ENCODE data around the gene ARHGAP42.
A peak's percentile ranks its signal among the peaks of the same experiment; 100 is the strongest.

Gene ARHGAP42

DNA sequence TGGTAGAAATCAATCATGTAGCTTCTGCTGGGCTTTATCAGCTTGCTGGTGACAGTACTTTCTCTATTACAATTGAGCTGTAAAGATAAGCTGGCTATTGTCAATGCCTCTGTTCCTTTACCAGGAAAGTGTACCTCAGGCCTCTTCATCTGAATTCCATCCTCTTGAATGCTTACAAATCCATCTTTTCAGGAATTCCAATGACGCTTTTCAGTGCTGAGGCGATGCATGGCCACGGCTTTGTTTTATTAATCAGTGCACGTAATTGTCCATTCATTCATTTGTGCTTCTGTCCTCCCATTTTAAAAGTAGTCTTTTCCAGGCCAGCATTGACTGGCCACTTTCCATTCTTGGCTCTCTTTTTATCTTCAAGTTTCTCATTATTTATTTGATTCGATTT, 240.5 kb downstream of the ARHGAP42 start:
- DNase-seq, result no peak

DNA sequence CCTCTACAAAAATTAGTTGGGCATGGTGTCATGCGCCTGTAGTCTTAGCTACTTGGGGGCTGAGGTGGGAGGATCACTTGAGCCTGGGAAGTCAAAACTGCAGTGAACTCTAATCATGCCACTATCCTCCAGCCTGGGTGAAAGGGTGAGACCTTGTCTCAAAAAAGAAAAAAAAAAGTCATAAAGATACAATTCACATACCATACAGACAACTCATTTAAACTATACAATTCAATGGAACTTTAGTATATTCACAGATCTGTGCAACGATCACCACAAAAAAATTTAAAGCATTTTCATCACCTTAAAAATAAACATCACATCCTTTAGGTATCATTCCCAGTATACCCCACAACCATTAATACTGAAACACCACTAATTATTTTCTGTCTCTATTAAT, 241.3 kb downstream of the ARHGAP42 start:
- no peak for DNase-seq

DNA sequence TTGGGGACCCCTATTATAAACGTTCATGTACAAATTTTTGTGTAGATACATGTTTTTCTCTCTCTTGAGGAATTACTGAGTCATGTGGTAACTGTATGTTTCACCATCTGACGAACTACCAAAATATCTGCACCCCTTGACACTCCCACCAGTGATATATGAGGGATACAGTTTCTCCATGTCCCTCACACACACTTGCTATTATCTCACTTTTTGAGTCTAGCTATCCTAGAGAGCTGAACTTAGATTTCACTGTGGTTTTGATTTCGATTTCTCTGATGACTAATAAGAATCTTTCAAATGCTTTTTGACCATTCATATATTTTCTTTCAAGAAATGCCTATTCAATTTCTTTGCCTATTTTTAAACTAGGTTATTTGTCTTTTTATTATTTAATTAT, 242.3 kb downstream of the ARHGAP42 start:
- no peak for DNase-seq

DNA sequence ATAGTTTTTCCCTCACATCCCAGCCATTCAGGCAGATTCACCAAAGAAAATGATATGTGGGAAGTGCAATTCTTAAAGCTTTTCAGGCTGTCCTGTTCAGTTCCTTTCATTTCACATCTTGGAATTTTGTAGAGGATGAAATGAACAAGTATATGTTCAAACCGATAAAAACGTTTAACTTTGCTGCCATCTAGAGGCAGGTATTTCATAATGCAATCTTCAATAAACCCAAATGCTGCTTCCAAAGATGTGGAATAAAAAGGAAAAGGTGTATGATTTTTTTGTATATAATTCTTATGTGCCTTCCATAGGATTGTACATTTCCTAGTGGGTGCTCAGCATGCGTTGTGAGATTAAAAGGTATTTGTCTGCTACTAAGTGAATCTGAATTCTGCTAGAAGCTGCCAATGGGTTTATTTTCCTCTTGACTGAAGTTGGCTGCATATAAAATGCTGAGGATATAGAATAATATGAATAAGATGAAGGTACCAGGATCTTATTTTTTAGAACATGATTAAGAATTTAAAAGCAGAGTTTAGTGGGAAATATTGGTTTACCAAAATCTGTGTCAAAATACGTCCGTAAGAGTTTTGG, 243.2 kb downstream of the ARHGAP42 start:
- DNase-seq, result peak; percentile 2 to 10

DNA sequence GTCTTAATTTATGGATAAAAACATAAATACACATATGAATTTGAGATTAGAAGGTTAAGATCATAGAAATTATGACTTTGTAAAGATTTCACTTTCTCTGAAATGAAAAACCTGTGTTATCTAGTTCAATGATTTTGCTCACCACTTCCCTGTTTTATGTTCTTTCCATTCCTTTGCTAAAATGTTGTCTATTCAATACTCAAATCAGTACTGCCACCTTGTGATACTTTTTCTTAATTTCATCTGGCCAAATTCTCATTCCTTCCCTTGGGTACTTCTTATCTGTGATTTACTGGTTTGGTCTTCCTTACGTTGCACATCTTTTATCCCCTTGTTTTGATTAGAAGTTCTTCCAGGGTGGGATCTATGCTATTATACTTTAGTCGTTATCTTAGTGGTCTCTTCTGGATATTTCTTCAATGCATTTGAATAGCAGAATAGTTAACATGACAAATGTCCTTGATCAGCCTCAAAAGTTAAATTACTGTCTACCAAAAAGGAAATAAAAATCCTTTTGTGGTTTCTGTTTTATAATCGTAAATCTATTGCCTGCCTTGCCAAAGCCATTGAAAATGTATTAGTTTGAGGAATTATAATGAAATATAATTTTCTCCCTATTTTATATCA, 245.5 kb downstream of the ARHGAP42 start:
- DNase-seq, result peak; percentile 26 to 49

DNA sequence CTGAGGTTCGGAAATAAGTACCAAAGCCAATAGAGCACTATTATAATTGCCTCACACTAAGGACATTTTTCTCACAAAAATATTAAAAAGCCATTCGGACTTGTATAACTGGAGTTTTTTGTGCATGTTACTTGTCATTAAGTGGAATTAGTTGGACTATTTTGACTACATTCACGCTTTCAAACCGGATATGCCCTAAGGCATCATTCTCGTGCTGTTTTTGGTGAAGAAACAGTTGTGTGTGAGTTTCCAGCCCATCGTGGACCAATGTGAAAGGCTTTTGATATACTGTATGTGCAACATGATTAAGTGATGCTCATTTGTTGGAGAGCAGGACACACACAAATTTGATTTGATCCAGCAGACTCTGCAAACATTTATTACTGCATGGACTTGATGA, 249.7 kb downstream of the ARHGAP42 start:
- no peak for DNase-seq

DNA sequence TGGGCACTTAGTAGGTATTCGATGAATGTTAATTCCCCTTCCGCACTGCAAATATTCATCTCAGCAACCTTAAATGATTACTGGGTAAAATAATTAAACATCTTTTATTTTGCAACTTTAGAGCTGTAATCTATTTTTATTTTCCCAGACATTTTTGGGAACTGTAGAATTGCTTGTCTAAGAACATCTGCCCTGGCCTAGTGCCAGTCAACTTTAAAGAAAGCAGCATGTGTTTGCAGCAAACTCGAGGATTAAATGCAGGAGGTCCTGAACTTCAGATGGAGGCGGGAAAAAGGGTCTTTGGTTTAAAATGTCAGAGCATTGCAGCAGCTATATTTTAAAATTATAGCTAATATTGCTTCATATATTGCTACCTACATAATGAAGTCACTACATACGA, 252.5 kb downstream of the ARHGAP42 start:
- DNase-seq, result no peak

DNA sequence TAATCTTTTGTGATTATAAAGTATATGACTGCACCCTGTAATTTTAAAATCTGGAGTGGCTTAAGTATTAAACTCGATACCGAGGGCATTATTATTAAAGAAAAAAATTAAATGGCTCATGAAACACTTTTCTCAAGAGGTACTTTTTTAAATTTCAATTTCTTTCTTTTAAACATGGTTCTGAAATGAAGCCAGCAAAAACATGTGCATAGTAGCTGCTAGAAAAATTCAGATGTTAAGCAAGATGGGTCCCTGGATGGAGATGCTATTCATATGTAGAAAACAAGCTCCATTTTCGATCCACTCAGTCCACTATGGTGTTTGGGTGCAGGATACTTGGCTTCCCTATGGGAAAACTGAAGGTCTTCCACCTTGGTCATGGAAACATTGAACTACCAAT, 253.0 kb downstream of the ARHGAP42 start:
- DNase-seq, result no peak

DNA sequence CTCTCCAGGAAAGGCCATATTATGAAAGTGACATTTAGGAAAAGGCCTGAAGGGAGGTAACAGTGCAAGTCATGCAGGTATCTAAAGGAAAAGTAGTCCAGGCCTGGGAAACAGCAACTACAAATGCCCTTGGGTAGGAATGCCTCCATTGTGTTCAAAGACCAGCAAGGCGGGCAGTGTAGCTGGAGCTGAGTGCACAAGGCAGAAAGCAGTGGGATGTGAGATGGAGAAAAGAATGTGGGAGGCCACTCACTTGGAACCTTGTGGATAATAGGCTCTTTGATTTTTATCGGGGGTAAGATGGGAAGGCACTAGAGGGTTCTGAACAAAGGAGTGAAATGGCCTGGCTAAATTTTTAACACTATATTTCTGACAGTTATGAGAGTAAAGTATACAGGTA, 253.9 kb downstream of the ARHGAP42 start:
- DNase-seq, result no peak

DNA sequence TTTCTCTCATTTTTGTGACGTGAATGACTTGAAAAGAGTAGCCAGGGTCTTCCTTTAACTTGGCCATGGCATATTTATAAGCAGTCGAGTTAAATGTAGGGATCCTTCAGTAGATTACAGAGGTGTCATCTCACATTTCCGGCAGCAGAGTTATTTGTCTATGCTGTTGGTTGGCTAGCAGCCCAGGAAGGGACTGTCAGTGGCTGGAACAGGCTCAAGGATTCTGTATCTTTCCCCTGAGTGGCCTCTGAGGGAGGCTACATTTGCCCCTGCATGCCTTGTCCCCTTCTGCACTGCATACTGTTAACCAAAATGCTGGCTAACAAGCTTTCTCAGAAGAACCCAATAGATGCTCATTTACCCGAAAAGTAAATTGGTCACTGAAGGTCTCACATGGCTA, 254.9 kb downstream of the ARHGAP42 start:
- DNase-seq, result no peak

DNA sequence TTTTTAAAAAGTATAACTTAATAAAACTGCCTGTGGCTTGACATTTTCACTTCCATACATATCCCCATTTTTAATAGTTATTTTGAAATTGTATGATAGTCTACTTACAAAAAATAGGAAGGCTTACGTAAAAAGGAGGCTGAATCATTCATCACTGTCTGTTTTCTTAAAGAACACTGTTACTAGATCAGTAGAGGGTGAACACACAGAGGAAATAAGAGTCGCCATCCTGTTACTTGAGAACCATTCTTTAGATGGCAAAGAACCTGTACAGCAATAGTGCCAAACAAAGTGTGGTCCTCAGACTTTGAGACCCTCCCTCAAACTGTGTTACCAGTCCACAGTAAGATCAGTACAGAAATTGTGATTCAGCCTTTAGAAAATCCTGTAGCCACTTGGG, 261.8 kb downstream of the ARHGAP42 start:
- no peak for DNase-seq

DNA sequence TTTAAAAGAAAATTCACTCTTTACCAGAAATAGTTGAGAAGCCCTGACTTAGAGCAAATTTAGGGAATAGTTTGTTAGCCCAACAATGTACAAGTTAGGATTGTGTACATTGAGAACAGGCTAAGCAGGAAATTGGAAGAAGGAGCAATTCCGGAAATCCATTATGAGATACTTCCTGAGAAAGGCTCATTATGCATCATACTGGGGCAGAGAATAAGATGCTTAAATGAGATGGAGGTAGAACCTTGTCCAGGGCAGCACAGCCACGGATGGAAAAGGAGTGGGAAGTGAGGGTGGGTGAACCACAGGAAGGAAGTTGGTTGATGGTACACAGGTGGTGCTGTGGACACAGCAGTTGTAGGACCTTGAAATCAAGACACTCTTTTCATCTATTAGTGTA, 262.4 kb downstream of the ARHGAP42 start:
- no peak for DNase-seq

DNA sequence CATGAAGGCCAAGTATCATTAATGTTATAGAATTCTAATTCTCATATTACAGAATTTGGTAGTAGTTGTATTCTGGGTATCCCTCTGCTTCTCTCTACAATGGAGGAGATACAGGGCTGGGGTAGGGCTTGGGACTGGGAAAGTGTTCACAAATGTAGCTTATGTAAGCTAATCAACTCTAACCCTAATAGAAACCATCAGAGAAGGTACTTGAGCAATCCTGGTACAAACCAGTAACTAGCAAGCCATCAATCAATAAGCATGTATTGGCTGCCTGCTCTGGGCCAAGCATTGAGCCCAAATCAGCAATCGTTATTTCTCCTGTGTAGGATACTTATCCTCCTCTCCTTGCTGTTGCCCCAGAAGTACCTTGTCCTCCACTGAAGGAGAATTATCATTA, 268.2 kb downstream of the ARHGAP42 start:
- no peak for DNase-seq

DNA sequence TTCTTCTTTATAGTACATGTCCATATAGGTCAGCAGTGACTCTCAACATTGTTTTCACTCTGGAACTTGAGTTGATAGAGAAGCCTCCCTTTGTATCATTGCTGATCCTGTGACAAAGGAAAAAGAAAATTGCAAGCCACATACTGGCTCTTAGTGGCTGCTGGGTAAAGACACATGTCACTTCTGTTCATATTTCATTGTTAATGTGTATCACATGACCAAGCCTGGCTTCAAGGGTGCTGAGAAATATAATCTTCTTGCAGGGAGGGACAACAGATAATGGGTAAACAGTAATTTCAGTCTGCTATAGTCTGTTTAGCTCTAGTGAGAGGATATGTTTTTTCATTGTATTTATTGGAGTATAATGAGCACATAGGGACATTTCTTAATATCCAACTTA, 269.3 kb downstream of the ARHGAP42 start:
- no peak for DNase-seq

DNA sequence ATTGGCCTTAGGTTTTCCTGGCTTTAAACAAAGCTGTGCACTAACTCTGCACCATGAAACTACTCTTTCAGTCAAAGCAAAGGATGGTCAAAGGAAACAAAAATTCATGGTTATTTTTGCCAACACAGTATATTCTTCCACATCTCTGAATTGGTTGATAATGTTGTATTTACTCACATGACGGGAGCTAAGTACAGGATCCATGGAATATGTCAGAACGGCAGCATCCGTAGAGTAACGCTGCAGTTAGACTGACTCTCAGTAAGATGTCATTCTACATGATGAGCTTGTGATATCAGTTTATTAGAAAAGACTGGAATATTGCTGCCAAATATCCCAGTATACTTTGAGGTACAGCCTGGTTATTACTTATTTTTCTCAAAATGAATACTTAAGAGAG, 270.4 kb downstream of the ARHGAP42 start:
- no peak for DNase-seq

DNA sequence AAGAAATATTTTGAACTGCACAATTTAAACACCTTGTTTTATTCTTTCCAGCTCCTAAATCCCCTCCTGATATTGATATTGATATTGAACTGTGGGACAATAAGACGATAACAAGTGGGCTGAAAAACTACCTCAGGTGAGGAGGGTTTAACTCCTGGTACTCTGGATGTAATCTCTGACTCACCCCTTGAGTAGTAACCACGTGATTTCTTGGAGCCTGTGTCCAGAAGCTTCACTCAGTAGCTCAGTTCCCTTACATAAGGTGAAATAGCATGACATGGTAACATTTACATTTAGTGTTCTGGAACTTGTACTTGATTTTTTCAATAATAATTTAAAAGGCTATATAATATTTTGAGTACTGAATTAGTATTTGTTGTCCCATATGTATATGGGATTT, 274.5 kb downstream of the ARHGAP42 start:
- no peak for DNase-seq

DNA sequence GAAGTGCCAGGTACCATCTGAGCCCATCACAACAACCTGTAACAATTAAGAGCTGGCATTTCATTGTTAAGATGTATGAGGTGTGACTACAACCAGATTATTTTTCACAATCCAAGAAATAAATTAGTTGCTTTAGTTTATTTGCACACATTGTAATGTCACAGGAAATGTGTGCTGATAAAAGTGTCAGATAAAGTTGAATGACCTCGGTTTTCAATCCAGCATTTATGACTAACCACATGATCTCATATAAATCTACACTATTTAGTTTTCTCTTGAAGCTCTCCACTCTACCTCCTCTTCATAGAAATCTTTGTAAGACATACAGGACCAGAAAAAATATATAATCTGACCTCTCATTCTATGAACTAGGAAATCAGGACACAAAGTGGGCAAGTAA, 276.3 kb downstream of the ARHGAP42 start:
- no peak for DNase-seq

DNA sequence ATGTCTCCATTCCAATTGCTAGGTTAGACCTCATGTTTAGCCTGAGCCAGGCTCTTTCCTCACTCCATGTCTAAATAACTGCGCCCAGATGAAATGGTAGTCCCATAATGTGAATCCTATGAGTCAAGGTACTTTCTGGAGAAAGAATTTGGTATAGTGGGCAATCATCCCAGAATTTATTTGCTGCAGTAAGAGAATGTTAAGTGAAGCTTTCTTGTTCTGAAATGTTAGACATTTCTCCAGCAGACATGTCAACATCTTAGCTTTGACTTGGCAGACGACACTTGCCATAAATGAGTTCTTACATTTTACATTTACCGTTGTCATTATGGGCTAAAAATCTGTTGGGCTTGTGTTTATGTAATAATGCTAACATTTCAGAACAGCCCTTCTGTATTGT, 277.3 kb downstream of the ARHGAP42 start:
- DNase-seq, result no peak

DNA sequence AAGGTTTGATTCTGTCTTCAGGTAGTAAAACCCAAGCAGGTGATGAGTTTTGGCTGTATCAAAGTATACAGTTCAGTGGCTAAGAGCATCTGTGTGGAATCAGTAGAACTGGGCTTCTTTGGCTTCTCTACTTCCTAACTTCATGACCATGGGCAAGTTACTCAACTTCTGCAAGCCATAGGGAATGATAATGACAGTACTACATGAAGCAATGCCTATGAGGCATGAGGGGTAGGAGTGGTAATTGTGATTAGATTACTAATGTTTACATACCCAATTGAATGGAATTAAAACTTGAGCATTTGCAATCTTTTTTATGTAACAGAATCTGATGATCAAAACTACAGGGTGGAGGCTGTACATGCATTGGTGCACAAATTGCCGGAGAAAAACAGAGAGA, 278.3 kb downstream of the ARHGAP42 start:
- DNase-seq, result no peak

DNA sequence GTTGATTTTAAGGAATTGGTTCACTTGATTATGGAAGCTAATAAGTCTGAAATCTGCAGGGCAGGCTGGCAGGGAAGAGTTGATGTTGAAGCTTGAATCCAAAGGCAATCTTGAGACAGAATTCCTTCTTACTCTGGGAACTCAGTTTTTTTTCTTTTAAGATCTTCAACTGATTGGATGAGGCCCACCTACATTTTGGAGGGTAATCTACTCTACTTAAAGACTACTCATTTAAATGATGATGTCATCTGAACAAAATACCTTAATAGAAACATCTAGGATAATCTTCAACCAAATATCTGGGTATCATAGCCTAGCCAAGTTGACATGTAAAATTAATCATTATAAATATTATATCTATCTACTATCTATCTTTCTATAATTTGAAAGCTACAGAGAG, 279.3 kb downstream of the ARHGAP42 start:
- DNase-seq, result no peak

DNA sequence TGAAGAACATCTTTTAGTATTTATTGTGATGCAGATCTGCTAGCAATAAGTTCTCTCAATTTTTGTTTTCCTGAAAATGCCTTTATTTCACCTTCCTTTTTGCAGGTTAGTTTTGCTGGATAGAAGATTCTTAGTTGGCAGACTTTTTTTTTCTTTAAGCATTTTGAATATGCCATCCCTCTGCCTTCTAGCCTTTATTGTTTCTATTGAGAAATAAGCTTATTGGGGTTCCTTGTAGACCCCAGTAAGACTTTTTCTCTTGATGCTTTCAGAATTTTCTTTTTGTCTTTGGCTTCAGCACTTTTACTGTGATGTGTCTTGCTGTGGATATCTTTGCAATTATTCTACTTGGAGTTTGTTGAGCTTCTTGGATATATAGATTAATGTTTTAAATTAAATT, 281.9 kb downstream of the ARHGAP42 start:
- no peak for DNase-seq

DNA sequence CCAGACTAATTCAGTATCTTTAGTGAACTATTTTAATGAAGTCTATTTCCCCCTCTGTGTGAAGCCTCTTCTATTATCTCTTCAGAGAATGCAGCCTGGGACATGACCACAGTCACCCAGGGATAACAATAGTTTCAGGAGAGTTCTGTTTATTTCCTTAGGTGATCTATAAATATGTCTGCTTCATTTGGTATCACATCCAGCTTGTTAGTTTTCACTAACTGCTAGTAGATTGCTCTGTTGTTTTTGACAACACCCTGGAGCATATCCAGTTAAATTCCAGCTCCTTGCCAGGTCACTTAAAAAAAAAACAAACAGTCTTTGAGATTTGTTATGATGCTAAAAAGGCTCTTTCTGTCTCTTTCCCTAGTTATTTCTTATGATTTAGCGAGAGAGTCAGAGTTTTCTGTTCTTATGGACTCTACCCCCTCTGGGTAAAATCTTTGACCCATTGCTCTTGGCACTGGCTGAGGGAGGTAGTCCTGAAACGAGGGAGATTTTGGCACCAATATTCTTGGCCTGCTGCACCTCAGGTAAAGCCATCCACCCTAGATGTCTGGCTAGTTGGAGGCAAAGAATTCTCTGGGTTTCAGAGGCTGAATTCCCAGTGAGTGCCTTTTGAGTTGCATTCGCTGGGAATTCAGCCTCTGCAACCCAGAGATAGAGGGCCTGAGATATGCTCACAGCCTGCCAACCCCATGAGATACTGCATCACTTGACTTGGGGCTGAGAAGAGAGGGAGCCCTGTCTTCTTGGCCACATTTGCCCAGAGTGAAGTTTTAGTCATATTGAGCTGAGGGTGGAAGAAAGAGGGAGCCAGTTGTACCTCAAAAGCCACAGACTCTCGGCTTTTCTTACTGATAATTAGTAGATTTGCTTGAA, 283.4 kb downstream of the ARHGAP42 start:
- DNase-seq, result no peak

DNA sequence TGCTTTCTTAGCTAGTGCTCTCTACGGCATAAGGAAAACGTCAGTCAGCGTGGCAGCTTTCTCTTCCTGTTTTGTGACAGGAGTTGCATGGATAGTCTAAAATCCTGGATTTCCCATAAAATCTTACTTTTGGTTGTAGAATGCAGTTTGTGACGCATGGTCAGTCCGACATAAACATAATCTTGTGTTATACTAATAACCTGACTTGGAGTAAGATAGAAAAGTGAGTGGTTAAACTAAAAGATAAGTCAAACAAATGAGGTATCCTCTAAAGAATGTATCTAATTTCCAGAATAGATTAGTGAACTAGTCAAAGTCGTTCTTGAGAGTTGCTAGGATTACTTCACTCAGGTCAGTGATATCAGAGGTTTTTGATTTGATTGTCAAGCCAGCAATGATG, 285.0 kb downstream of the ARHGAP42 start:
- DNase-seq, result no peak

DNA sequence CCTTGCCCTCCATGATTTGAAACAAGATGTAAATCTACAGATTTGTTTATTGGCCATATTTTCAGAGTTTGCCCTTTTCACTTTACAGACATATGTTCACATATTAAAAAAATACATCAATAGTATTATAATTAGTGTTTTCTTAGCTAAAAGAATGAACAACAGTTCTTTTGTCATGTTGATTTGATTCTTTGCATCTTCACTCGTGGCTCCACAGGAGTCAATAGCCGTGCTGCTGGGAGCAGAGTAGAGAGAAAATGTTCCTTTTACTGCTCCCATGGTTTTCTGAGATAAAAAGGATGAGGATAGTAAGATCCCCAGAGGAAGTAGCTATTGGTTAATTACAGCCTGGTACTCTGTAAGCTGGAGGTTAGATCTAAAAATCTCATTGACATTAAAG, 291.4 kb downstream of the ARHGAP42 start:
- DNase-seq, result no peak

Measured in AML-193 (cell line).